Measurements from ENCODE around the gene CAMKV.

- TF ChIP-seq, protein P1, sequence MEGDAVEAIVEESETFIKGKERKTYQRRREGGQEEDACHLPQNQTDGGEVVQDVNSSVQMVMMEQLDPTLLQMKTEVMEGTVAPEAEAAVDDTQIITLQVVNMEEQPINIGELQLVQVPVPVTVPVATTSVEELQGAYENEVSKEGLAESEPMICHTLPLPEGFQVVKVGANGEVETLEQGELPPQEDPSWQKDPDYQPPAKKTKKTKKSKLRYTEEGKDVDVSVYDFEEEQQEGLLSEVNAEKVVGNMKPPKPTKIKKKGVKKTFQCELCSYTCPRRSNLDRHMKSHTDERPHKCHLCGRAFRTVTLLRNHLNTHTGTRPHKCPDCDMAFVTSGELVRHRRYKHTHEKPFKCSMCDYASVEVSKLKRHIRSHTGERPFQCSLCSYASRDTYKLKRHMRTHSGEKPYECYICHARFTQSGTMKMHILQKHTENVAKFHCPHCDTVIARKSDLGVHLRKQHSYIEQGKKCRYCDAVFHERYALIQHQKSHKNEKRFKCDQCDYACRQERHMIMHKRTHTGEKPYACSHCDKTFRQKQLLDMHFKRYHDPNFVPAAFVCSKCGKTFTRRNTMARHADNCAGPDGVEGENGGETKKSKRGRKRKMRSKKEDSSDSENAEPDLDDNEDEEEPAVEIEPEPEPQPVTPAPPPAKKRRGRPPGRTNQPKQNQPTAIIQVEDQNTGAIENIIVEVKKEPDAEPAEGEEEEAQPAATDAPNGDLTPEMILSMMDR (IDR thresholded peaks at IDR 0.05) = peak; percentile 87 to 94 (median 91)
- TF ChIP-seq POLR2A (IDR thresholded peaks at IDR 0.05) = no peak
Measured at GRCh38 chr3:49839193-49839809, 30.4 kb downstream of the CAMKV start.

Data from body of pancreas (tissue), 4 donors.